T-helper 1 cell treated with Interleukin-12 subunit alpha and Interleukin-12 subunit beta and Interleukin-4 antibody, amounts not matched to agents 30 μg/mL and 1 μg/mL, for 36 hours (primary cell): ENCODE results near the gene OLA1.
A peak's percentile ranks its signal among the peaks of the same experiment; 100 is the strongest.
"Not testable (repeated sequence)": the region's sequence is repeated elsewhere in the genome, so short reads cannot be mapped to it uniquely, and the experiment has no call there.

Experiments used
- H3K27ac Mint-ChIP-seq: one replicate; pipeline ENCODE4 v1.8.0; 2021; ENCODE audit warnings: mild to moderate bottlenecking, mixed read lengths
- H3K27me3 Mint-ChIP-seq: one replicate; pipeline ENCODE4 v1.8.0; 2021; ENCODE audit warnings: low read depth, mixed read lengths
- H3K36me3 Mint-ChIP-seq: one replicate; pipeline ENCODE4 v1.8.0; 2021; ENCODE audit warnings: low read depth, mixed read lengths
- H3K4me1 Mint-ChIP-seq: one replicate; pipeline ENCODE4 v1.8.0; 2021; ENCODE audit warnings: low read depth, mixed read lengths
- H3K4me3 Mint-ChIP-seq: one replicate; pipeline ENCODE4 v1.8.0; 2021; ENCODE audit warnings: mild to moderate bottlenecking, moderate library complexity, mixed read lengths
- H3K9me3 Mint-ChIP-seq: one replicate; pipeline ENCODE4 v1.8.0; 2021; ENCODE audit warnings: mixed read lengths

The OLA1 gene

GRCh38 chr2:174248187-174248997, at the start of gene OLA1:
Gene OLA1, minus strand, starts transcription at chr2:174248532. Its CDS starts 1,717 bp downstream, at chr2:174246815.
- H3K4me1 Mint-ChIP-seq, result peaks cover 20% of the 10 kb centered on the region
- no peaks in the 10 kb centered on the region for H3K9me3 Mint-ChIP-seq
- H3K27me3 Mint-ChIP-seq, result no peaks in the 10 kb centered on the region
- peaks cover 11% of the 10 kb centered on the region for H3K36me3 Mint-ChIP-seq
- peak within 1 kb of the TSS; percentile 81 for H3K27ac Mint-ChIP-seq
- H3K4me3 Mint-ChIP-seq, result peak within 1 kb of the TSS; percentile 89

GRCh38 chr2:174292908-174293307, 44.6 kb upstream of the OLA1 start:
- H3K4me3 Mint-ChIP-seq, result no peak overlapping the region
- no peak overlapping the region for H3K27ac Mint-ChIP-seq
- H3K27me3 Mint-ChIP-seq, result peaks cover 28% of the 10 kb centered on the region
- no peaks in the 10 kb centered on the region for H3K4me1 Mint-ChIP-seq
- H3K36me3 Mint-ChIP-seq, result no peaks in the 10 kb centered on the region
- peaks cover 4% of the 10 kb centered on the region for H3K9me3 Mint-ChIP-seq

- Mint-ChIP-seq H3K36me3 (no peaks in the 10 kb centered on the region), H3K27ac (no peak overlapping the region), H3K4me1 (no peaks in the 10 kb centered on the region), H3K9me3 (peaks cover 3% of the 10 kb centered on the region), H3K4me3 (no peak overlapping the region), H3K27me3 (peaks cover 41% of the 10 kb centered on the region)
Measured at GRCh38 chr2:174286172-174286571, 37.8 kb upstream of the OLA1 start.

- no peak overlapping the region for H3K4me3 Mint-ChIP-seq
- peaks cover 21% of the 10 kb centered on the region for H3K27me3 Mint-ChIP-seq
- no peak overlapping the region for H3K27ac Mint-ChIP-seq
- no peaks in the 10 kb centered on the region for H3K4me1 Mint-ChIP-seq
- H3K36me3 Mint-ChIP-seq, result no peaks in the 10 kb centered on the region
- peaks cover 3% of the 10 kb centered on the region for H3K9me3 Mint-ChIP-seq
Measured at GRCh38 chr2:174282441-174282840, 34.1 kb upstream of the OLA1 start.

- H3K4me3 Mint-ChIP-seq, result no peak overlapping the region
- peaks cover 3% of the 10 kb centered on the region for H3K9me3 Mint-ChIP-seq
- no peaks in the 10 kb centered on the region for H3K36me3 Mint-ChIP-seq
- H3K4me1 Mint-ChIP-seq, result no peaks in the 10 kb centered on the region
- H3K27me3 Mint-ChIP-seq, result peaks cover 24% of the 10 kb centered on the region
- H3K27ac Mint-ChIP-seq, result no peak overlapping the region
Measured at GRCh38 chr2:174281736-174282135, 33.4 kb upstream of the OLA1 start.

- Mint-ChIP-seq H3K36me3 (no peaks in the 10 kb centered on the region), H3K4me3 (no peak overlapping the region), H3K4me1 (no peaks in the 10 kb centered on the region), H3K27me3 (peaks cover 24% of the 10 kb centered on the region), H3K9me3 (peaks cover 3% of the 10 kb centered on the region), H3K27ac (no peak overlapping the region)
Measured at GRCh38 chr2:174280596-174280995, 32.3 kb upstream of the OLA1 start.

GRCh38 chr2:174270263-174270662, 21.9 kb upstream of the OLA1 start:
- H3K27me3 Mint-ChIP-seq, result peaks cover 13% of the 10 kb centered on the region
- not testable (repeated sequence) for H3K9me3 Mint-ChIP-seq, H3K4me3 Mint-ChIP-seq

GRCh38 chr2:174266288-174266687, 18.0 kb upstream of the OLA1 start:
- Mint-ChIP-seq H3K27me3 (peaks cover 20% of the 10 kb centered on the region), H3K4me3 (no peak overlapping the region), H3K9me3 (no peaks in the 10 kb centered on the region)

More at GRCh38 chr2:174270263-174270662, 21.9 kb upstream of the OLA1 start:
- H3K27ac Mint-ChIP-seq, H3K36me3 Mint-ChIP-seq, H3K4me1 Mint-ChIP-seq: not testable (repeated sequence)

GRCh38 chr2:174263997-174264396, 15.7 kb upstream of the OLA1 start:
- Mint-ChIP-seq H3K27ac (no peak overlapping the region), H3K27me3 (peaks cover 29% of the 10 kb centered on the region), H3K36me3 (no peaks in the 10 kb centered on the region), H3K4me1 (no peaks in the 10 kb centered on the region), H3K9me3 (no peaks in the 10 kb centered on the region), H3K4me3 (no peak overlapping the region)

More at GRCh38 chr2:174266288-174266687, 18.0 kb upstream of the OLA1 start:
- H3K4me1 Mint-ChIP-seq, result no peaks in the 10 kb centered on the region
- no peaks in the 10 kb centered on the region for H3K36me3 Mint-ChIP-seq
- no peak overlapping the region for H3K27ac Mint-ChIP-seq

GRCh38 chr2:174259981-174260380, 11.6 kb upstream of the OLA1 start:
- Mint-ChIP-seq H3K27ac (no peak overlapping the region), H3K4me1 (no peaks in the 10 kb centered on the region), H3K9me3 (no peaks in the 10 kb centered on the region), H3K36me3 (no peaks in the 10 kb centered on the region), H3K4me3 (no peak overlapping the region), H3K27me3 (peaks cover 27% of the 10 kb centered on the region)

- Mint-ChIP-seq H3K27ac (no peak overlapping the region), H3K27me3 (peaks cover 15% of the 10 kb centered on the region), H3K36me3 (no peaks in the 10 kb centered on the region), H3K4me1 (no peaks in the 10 kb centered on the region), H3K4me3 (no peak overlapping the region), H3K9me3 (no peaks in the 10 kb centered on the region)
Measured at GRCh38 chr2:174254267-174254666, 5.9 kb upstream of the OLA1 start.

GRCh38 chr2:174248998-174249592, 763 bp upstream of the OLA1 start:
- Mint-ChIP-seq H3K4me3 (peak overlapping the region; percentile 64), H3K36me3 (peaks cover 6% of the 10 kb centered on the region), H3K27ac (peak overlapping the region; percentile 72), H3K27me3 (no peaks in the 10 kb centered on the region), H3K4me1 (peaks cover 16% of the 10 kb centered on the region), H3K9me3 (no peaks in the 10 kb centered on the region)

- H3K4me1 Mint-ChIP-seq, result peaks cover 20% of the 10 kb centered on the region
- H3K27me3 Mint-ChIP-seq, result no peaks in the 10 kb centered on the region
- H3K4me3 Mint-ChIP-seq, result peak overlapping the region; percentile 89
- peaks cover 12% of the 10 kb centered on the region for H3K36me3 Mint-ChIP-seq
- H3K27ac Mint-ChIP-seq, result peak overlapping the region; percentile 81
- no peaks in the 10 kb centered on the region for H3K9me3 Mint-ChIP-seq
Measured at GRCh38 chr2:174247474-174248186, 702 bp downstream of the OLA1 start.

GRCh38 chr2:174246944-174247381, 1.4 kb downstream of the OLA1 start:
- Mint-ChIP-seq H3K27me3 (no peaks in the 10 kb centered on the region), H3K36me3 (peaks cover 14% of the 10 kb centered on the region), H3K4me3 (no peak overlapping the region), H3K9me3 (no peaks in the 10 kb centered on the region), H3K4me1 (peaks cover 20% of the 10 kb centered on the region), H3K27ac (no peak overlapping the region)
